Measurements from ENCODE around the gene LRRC59. TPM values are rescaled to one million over a fixed set of nuclear protein-coding genes. Genes with fewer than 3 reads are reported as not detected.

LRRC59 gene
- total and polyA plus RNA-seq, 3 donors from 2014 or later = 56.0 to 74.4 (median 62.2) TPM

GRCh38 chr17:50437409-50437808 is 40.1 kb upstream of the LRRC59 start:
- intact Hi-C loops (cut with DNase I; ENCODE audit: low total_unique reads) = no loop called here
- no peak for TF ChIP-seq CTCF (IDR thresholded peaks at IDR 0.05)
- Histone ChIP-seq H3K27ac (no peak overlapping the region), H3K9me3 (no peaks in the 10 kb centered on the region), H3K27me3 (no peaks in the 10 kb centered on the region), H3K4me1 (no peaks in the 10 kb centered on the region), H3K36me3 (ENCODE audit: low read depth, missing control alignments) (no peaks in the 10 kb centered on the region), H3K4me3 (no peak overlapping the region)
- 98 to 100% methylated on average over 4 of the region's 4 CpGs for WGBS, 2 donors
- DNase-seq = no peak

DNA sequence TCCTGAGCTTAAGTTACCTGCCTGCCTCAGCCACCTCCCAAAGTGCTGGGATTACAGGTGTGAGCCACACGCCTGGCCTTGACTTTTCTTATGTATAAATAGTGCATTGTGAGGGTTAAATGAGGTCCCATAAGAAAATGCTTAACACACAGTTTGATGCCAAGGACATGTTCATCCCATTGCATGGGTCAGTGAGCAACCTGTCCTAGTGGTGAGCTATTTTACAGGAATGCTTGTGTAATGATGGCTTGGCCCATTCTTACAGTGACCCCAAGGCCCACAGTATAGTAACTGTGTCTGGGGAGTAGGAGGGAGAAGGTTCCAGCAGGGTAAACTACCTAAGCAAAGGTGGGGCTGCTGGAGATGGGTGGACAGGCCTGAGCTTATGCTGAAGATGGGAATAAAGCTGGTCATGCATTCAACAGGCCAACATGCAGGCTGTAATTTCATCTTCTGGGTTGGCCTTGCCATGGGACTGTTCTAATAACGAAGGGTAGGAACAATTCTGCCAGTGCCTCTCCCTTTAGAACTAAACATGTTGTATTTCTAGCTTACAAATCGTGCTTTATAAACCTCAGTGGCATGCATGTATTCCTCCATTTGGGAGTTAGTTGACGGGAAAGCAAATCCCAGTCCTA is 34.9 kb upstream of the LRRC59 start:
- no peak overlapping the region for H3K4me3 ChIP-seq
- no peaks in the 10 kb centered on the region for H3K27me3 ChIP-seq
- intact Hi-C loops (cut with DNase I; ENCODE audit: low total_unique reads) = no loop called here
- no peak for TF ChIP-seq CTCF (IDR thresholded peaks at IDR 0.05)
- TF ChIP-seq POLR2A (IDR thresholded peaks at IDR 0.05) = no peak
- no peak for DNase-seq
- H3K9me3 ChIP-seq = no peaks in the 10 kb centered on the region
- H3K36me3 ChIP-seq (ENCODE audit: low read depth, missing control alignments) = no peaks in the 10 kb centered on the region
- WGBS, 2 donors = 70 to 89% methylated on average over 4 of the region's 4 CpGs
- no peak overlapping the region for H3K27ac ChIP-seq
- peaks cover 10% of the 10 kb centered on the region for H3K4me1 ChIP-seq

GRCh38 chr17:50430821-50431618 is 33.7 kb upstream of the LRRC59 start:
- H3K36me3 ChIP-seq (ENCODE audit: low read depth, missing control alignments) = no peaks in the 10 kb centered on the region
- DNase-seq = no peak
- H3K27me3 ChIP-seq = no peaks in the 10 kb centered on the region
- WGBS, 2 donors = 73 to 78% methylated on average over 4 of the region's 4 CpGs
- no peak overlapping the region for H3K4me3 ChIP-seq
- H3K27ac ChIP-seq = no peak overlapping the region
- intact Hi-C loops (cut with DNase I; ENCODE audit: low total_unique reads) = no loop called here
- peaks cover 16% of the 10 kb centered on the region for H3K4me1 ChIP-seq
- TF ChIP-seq POLR2A (IDR thresholded peaks at IDR 0.05) (no peak), CTCF (IDR thresholded peaks at IDR 0.05) (no peak)
- H3K9me3 ChIP-seq = no peaks in the 10 kb centered on the region

DNA sequence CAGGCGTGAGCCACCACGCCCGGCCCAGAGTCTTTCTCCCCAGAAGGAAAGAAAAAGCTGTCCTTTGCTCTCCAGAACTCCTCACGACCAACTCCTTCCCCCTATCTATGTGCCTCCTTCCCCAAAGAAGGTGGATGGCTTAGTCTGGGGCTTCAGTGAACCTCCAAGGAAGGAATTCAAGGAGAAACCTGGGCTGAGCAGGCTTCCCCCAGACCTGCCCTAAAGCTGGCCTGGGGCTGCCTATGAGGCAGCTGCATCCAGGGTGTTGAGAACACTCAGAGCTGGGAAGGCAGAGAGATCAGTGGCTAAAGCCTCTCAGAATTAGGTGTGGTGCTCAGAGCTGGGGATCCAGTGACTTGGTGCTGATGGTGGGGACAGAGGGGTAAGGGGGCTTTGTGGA is 32.5 kb upstream of the LRRC59 start:
- peaks cover 24% of the 10 kb centered on the region for H3K4me1 ChIP-seq
- H3K27me3 ChIP-seq = no peaks in the 10 kb centered on the region
- no peaks in the 10 kb centered on the region for H3K9me3 ChIP-seq
- TF ChIP-seq CTCF (IDR thresholded peaks at IDR 0.05) = no peak
- TF ChIP-seq POLR2A (IDR thresholded peaks at IDR 0.05) = no peak
- no peak overlapping the region for H3K4me3 ChIP-seq
- no peak for DNase-seq
- 95 to 96% methylated on average over 3 to 4 of the region's 4 CpGs for WGBS, 2 donors
- no peaks in the 10 kb centered on the region for H3K36me3 ChIP-seq (ENCODE audit: low read depth, missing control alignments)
- H3K27ac ChIP-seq = no peak overlapping the region
- intact Hi-C loops (cut with DNase I; ENCODE audit: low total_unique reads) = no loop called here
